Tibial artery (tissue), 4 donors: ENCODE results near the gene CALD1.

ENCODE experiments used
- DNase-seq, 2 donors: peaks; one replicate each; pipeline ENCODE4 v3.0.0-alpha.2; 2019
- H3K27ac ChIP-seq, 2 donors: fragments of 200-600 bp; sonication (generic) in 1 of 2; 1 replicate in 1 of 2; 2 replicates in 1 of 2; pipeline ENCODE4 v1.5.1; 2018 to 2019; ENCODE audit warnings: mild to moderate bottlenecking in 1 of 2
- H3K27me3 ChIP-seq, 2 donors: fragments of 200-600 bp; sonication (generic) in 1 of 2; one replicate each; pipeline versions ENCODE4 v1.5.1 to v1.6.0; 2016 to 2019
- H3K36me3 ChIP-seq, 3 donors: fragments of 200-600 bp; sonication (generic) in 2 of 3; one replicate each; pipeline ENCODE4 v1.5.1; 2016 to 2019; ENCODE audit warnings: mild to moderate bottlenecking in 2 of 3
- H3K4me1 ChIP-seq, 4 donors: fragments of 200-600 bp; sonication (generic) in 2 of 4; 1 replicate in 3 of 4; 2 replicates in 1 of 4; pipeline ENCODE4 v1.5.1; 2016 to 2019
- H3K4me3 ChIP-seq, 2 donors: fragments of 200-600 bp; sonication (generic) in 1 of 2; 1 replicate in 1 of 2; 2 replicates in 1 of 2; pipeline ENCODE4 v1.5.1; 2018 to 2019; ENCODE audit warnings: mild to moderate bottlenecking in 2 of 2
- H3K9me3 ChIP-seq, 3 donors: fragments of 200-600 bp; sonication (generic) in 1 of 3; one replicate each; pipeline ENCODE4 v1.5.1; 2016 to 2019
- intact Hi-C: fragments of 100-400 bp; cut with DNase I; formaldehyde crosslinking; loops from one replicate; pipeline ENCODE4 v1.15.0; 2023; ENCODE audit warnings: low total_unique reads
- TF ChIP-seq, protein P1 (sequence below), 2 experiments: fragments of 200-600 bp in 1 of 2; fragments of 450-650 bp in 1 of 2; IDR thresholded peaks; one replicate each; pipeline ENCODE4 v1.5.1; 2017 to 2019; ENCODE audit warnings: antibody characterized with exemption in 2 of 2, mild to moderate bottlenecking in 1 of 2, moderate library complexity in 1 of 2

Gene CALD1

DNA sequence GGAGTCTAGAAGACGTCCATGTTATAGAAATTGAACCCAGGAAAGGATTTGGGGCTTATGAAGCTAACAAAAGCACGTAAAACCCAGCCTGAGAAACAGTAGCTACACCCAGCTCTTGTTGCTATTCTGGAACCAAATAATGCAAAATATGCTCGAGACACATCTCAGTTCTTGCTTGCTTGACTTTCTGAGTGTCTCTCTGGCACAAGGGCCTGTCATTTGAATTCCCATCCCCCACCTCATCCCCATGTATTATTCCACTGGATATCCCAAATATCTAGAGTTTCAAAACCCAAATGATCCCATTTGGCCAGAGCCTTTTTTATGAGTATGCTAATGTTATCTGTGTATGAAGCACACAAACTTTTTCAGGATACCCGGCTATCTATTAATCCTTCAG, 158.7 kb downstream of the CALD1 start:
- Histone ChIP-seq H3K4me3 (no peak overlapping the region), H3K27ac (peak overlapping the region; percentile 60 to 80), H3K4me1 (peaks cover 0 to 99% (median 34%) of the 10 kb centered on the region in 4 donors), H3K27me3 (no peaks in the 10 kb centered on the region), H3K36me3 (peaks cover 31 to 35% (median 32%) of the 10 kb centered on the region in 3 donors), H3K9me3 (no peaks in the 10 kb centered on the region)
- TF ChIP-seq, protein P1, sequence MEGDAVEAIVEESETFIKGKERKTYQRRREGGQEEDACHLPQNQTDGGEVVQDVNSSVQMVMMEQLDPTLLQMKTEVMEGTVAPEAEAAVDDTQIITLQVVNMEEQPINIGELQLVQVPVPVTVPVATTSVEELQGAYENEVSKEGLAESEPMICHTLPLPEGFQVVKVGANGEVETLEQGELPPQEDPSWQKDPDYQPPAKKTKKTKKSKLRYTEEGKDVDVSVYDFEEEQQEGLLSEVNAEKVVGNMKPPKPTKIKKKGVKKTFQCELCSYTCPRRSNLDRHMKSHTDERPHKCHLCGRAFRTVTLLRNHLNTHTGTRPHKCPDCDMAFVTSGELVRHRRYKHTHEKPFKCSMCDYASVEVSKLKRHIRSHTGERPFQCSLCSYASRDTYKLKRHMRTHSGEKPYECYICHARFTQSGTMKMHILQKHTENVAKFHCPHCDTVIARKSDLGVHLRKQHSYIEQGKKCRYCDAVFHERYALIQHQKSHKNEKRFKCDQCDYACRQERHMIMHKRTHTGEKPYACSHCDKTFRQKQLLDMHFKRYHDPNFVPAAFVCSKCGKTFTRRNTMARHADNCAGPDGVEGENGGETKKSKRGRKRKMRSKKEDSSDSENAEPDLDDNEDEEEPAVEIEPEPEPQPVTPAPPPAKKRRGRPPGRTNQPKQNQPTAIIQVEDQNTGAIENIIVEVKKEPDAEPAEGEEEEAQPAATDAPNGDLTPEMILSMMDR (IDR thresholded peaks at IDR 0.05): no peak
- DNase-seq: no peak
- intact Hi-C loops: loop anchor here (10.0 kb wide), 2 partner anchors 53 to 93 kb away; no protein-coding TSS in a partner anchor

DNA sequence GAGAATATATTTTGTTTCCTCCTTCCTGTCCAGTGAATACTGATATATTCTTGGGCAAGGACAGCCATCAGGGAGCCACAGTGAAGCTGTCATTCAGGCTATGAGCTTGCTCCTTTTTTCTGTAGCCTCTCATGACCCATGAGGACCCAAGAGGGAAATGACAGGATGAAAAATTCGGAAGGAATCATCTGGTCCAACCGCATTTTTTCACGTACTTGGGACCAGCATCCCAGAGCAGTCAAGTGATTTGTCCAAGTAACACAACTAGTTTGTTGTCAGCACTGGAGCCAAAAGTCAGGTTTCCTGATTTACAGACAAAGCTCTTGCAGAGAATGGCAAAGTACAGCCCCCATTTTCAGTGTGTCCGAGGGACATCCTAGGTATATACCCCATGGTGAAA, 159.7 kb downstream of the CALD1 start:
- no peaks in the 10 kb centered on the region for H3K27me3 ChIP-seq
- peak overlapping the region; percentile 60 to 80 for H3K27ac ChIP-seq
- peaks cover 0 to 91% (median 30%) of the 10 kb centered on the region in 4 donors for H3K4me1 ChIP-seq
- H3K9me3 ChIP-seq: no peaks in the 10 kb centered on the region
- H3K36me3 ChIP-seq: peaks cover 24 to 34% (median 29%) of the 10 kb centered on the region in 3 donors
- H3K4me3 ChIP-seq: no peak overlapping the region
- TF ChIP-seq, protein P1 (IDR thresholded peaks at IDR 0.05): no peak
- intact Hi-C loops: loop anchor here (10.0 kb wide), 2 partner anchors 54 to 94 kb away; no protein-coding TSS in a partner anchor
- DNase-seq: no peak

DNA sequence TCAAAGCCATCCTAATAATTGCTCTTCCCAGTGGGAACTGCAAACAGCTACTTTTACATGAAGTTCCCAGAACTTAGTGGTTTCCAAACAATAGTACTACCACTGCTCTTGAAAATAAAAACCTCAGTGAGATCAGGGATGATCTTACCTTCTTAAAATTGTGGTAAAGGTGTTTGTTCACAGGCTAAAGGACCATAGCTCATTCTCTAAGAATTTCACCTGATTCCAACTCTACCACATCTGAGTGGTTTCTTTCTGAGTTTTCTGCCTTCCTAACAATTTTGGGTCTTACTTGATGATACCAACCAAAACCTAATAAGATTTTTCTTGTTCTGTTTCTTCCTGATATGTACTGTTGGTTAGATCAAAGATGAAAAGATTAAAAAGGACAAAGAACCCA, 161.3 kb downstream of the CALD1 start:
- DNase-seq: no peak
- intact Hi-C loops: loop anchor here (5.0 kb wide), 1 partner anchor 248 kb away; no protein-coding TSS in a partner anchor
- no peaks in the 10 kb centered on the region for H3K27me3 ChIP-seq
- no peak overlapping the region for H3K4me3 ChIP-seq
- H3K27ac ChIP-seq: peak overlapping the region; percentile 24 to 80
- peaks cover 15 to 27% (median 21%) of the 10 kb centered on the region in 3 donors for H3K36me3 ChIP-seq
- TF ChIP-seq, protein P1 (IDR thresholded peaks at IDR 0.05): no peak
- H3K4me1 ChIP-seq: peaks cover 0 to 75% (median 28%) of the 10 kb centered on the region in 4 donors
- no peaks in the 10 kb centered on the region for H3K9me3 ChIP-seq

DNA sequence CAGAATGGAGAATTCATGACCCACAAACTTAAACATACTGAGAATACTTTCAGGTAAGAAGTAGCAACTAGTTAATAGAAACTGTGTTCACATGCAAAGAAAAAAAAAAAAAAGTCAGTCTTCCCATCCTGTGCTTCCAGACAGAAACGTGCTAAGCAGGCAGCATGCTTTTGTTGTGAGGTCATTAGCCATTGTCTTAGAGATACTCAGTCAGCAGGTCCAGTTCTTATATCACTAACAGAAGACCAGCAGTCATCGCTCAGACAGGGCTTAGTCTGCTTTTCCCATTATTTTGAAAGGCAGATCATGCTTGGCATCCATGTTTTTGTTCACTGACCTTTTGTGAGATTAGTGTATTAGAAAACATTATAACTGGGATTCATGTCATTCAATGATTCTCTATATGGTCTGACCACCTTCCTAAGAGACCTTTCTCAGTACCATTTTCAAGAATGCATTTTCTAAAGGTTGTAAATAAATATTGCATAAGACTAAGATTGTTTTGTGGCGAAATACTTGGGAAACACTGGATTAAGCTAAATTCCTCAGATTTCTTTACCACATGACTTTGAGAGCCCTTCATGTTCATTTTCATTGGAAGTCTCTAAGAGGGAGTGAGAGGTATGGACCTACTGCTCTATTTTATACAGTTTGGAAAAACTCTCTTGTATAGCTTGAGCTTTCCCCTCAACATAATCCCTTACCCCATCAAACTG, 161.9 kb downstream of the CALD1 start:
- no peak for DNase-seq
- Histone ChIP-seq H3K36me3 (peaks cover 15 to 27% (median 23%) of the 10 kb centered on the region in 3 donors), H3K9me3 (no peaks in the 10 kb centered on the region), H3K4me1 (peaks cover 0 to 69% (median 25%) of the 10 kb centered on the region in 4 donors), H3K4me3 (no peak overlapping the region), H3K27me3 (no peaks in the 10 kb centered on the region), H3K27ac (peak overlapping the region; percentile 24 to 80)
- intact Hi-C loops: loop anchor here (5.0 kb wide), 1 partner anchor 249 kb away; no protein-coding TSS in a partner anchor
- TF ChIP-seq, protein P1 (IDR thresholded peaks at IDR 0.05): no peak

DNA sequence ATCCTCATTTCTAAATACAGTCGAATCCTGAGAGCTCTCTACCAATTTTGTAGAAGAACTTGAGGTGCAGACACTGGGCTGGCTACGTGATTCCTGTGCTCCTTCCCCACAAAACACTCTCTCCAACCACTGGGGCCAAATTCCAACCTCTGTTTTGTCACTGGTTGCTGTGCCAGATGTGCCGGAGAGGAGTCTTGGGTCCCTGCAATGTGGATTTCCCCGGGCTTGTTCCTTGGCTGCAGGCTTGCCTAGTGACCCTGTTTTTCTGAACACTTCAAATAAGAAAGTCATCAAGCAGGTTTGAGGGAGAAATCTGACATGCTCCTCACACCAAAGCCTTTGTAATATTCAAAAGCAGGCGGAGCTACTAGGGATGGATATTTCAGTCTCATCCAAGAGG, 162.5 kb downstream of the CALD1 start:
- Histone ChIP-seq H3K9me3 (no peaks in the 10 kb centered on the region), H3K4me1 (peaks cover 0 to 63% (median 21%) of the 10 kb centered on the region in 4 donors), H3K36me3 (peaks cover 20 to 29% (median 28%) of the 10 kb centered on the region in 3 donors), H3K4me3 (no peak overlapping the region), H3K27ac (peak overlapping the region; percentile 24 to 80), H3K27me3 (no peaks in the 10 kb centered on the region)
- intact Hi-C loops: loop anchor here (5.0 kb wide), 1 partner anchor 250 kb away; no protein-coding TSS in a partner anchor
- peak in 1 of 2 donors; percentile 63 for DNase-seq
- TF ChIP-seq, protein P1 (IDR thresholded peaks at IDR 0.05): no peak
